HUDEP-2 (cell line): ENCODE data around the gene NID2.

ENCODE experiments used
- DNase-seq, 76 experiments: peaks; one replicate each; lab custom pipeline; 2025; ENCODE audit not compliant: unreplicated experiment in 76 of 76; lab: John Stamatoyannopoulos, UW

NID2 gene

DNA sequence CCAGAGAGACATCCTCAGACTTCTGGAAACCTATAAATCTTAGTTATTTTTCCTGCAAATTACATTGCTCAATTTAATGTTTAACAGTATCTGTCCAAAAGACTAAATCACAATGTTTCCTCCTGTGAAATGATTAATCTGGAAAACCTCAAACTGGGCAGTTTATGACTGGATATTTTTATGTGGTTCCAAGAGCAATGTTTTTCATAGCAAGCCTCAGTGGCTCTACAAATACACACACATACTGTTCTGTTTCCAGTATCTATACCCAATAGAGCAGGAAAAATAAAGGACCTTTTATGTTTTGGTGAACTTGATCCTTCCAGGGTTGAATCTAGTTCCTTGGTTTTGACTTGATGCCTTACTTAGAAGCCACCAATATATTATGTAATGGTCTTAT is 9.2 kb downstream of the NID2 start:
- DNase-seq = no peak

DNA sequence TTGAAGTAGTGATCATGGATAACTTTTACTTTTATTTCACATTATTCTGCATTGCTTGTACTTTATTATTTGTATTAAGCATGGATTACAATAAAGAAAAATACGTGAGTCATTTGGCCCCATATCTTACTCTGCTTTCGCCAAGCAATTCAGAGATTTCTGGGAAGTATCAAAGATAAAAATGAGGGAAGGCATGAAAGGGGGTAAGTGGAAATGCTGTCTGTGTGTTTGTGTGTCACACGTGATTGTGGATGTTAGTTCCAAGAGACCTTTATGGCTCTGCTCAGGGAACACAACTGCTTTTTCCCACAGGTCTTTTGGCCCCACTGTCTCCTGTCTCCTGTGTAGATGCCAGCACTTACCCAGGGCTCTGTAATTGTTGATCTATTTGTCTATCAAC is 10.5 kb downstream of the NID2 start:
- no peak for DNase-seq

DNA sequence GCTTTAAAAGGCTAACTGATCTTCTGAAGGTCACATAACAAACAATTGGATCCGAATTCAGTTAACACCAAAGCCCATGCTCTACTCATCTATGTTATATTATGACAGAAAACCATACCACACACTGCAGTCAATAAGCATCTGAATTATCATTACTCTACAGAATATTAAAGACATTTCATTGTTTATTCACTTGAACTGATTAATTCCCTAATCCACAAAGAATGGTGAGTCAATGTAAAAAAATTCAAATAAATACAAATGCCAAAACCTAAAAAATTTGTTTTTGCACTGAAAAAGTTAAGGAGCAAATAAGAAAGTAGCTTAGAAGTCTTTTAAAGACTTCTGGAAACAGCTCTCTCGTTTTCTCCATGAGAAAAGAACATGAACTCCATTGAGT is 13.7 kb downstream of the NID2 start:
- no peak for DNase-seq

DNA sequence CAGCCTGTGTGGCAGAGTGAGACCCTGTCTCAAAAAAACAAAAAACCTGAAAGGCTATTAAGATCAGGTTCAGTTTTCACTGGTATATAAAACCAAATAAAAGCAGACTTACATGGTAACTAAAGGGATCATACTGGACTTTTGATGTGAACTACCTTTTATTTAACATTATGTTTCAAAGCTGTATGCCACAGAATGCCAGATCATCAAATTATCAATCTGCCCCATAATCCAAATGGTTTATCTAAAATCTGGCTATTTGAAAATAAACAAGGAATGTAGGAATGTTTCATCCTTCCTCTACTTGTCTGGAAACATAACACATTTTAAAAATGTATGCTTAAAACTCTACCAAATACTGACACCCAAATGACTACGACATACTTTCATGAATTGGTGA is 14.2 kb downstream of the NID2 start:
- DNase-seq = no peak

DNA sequence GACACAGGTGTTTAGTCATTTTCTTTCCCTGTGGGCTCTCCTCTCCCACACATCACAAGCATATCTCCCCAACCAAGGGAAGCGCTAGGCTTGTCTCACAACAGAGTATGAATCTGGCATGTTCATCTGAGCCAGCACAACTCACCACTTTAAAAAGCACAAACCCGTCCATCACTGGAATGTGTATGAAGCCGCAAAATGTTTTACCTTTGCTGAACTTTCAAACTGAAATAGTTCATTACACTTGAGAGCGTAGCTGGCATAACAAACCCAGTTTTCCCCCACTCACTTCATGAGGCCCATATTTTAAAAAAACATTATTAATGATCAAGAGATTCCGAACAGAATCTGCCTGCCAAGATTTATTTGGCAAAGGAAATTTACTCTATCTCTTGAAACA is 15.8 kb downstream of the NID2 start:
- DNase-seq = no peak

DNA sequence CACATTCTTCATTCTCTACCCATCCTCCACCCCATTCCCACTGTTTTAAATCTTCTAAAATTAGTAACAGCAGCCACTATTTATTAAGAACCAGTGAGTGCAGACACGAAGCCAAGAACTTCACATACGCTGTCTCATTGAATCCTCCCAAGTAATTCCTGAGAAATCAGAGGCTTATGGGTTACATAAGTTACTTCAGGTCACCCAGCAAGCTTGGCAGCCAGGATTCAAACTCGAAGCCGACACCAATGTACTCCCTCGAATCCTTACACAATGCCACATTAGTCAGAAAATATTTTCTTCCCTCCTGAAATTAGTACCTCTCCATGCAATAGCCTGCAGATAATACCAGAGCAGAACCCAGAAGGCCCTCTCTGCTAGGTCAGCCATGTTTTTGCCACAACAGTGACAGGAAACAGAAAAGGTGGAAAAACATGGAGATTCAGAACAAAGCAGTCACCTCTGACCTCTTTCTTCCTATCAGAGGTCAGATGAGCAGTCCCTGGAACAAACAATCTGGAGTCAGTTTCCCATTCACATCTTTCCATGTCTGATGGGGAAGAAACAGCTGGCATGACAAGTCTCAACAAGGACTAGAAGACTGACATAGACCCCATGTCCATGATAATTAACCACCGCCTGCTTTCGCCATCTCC is 16.4 kb downstream of the NID2 start:
- no peak for DNase-seq

DNA sequence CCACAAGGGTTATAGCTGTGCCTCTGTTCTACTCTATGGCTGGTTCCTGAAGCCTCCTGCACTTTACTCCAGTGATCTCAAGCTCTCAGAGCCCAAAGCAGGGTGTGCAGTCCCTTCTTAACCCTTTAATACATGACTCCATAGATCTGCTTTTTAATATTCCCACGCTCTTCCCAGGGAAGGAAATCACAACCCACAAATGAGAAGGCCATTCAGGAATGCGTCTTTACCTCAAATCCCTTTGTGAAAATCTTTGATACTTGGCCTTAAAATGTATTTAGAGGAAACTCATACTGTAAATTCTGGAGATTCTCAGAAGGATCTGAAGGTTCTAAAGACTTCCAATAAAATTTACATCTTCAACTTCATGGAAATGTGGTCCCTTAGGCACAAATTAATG is 17.0 kb downstream of the NID2 start:
- no peak for DNase-seq

DNA sequence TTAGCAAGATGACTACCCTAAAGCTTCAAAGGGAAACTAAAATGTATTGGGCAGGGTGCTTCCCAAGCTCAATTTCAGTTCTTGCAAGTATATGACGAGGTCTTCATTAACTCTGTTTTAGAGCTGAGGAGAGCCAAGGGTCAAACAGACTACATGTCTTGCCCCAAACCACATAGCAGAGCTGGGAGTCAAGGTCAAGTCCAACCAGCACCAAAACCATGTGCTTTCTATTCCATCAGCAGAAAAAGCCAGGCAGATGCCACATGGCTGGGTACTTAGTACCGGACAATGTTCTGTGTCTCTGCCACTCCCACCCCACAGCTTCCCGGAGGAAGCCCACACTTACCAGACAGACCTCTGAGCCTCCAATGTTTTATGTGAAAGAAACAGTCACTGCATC is 17.6 kb downstream of the NID2 start:
- DNase-seq = no peak

DNA sequence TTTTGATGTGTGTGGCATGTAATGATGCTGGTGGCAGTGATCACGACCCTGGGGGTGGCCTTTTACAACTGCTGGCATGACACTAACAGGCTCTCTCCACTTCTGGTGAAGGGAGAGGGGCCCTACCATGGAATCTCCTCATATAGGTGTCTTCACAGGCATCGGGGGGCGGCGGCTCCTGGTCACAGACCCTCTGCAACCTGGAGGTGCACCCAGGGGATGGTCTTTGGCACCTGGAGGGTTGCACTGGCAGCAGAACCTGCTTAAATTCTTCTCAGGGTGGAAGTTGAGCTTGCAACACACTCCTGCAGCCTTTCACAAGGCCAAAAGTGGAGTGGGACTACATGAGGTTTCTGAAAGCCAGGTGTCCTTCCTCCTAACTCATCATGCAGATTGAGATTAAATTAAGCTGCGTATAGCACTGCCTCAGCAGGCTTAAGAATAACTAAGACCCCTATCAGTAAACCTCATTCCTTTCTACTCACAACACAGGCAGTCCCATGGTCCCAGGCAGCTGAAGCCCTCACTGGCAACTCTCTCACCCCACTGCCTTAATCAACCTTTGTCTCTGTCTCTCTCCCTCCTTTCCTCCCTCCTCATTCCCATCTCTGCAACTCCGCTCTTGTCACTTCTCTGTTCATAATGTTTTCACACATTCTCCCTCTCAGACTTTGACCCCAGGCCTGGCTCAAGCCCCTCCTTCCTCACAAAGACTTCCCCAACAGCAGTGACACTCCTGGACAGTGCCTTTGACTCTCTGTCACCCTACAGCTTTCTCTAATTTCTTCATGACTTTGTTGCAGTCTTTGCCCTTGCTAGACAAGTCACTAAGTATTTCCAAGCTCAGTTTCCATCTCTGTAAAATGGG is 18.9 kb downstream of the NID2 start:
- no peak for DNase-seq

DNA sequence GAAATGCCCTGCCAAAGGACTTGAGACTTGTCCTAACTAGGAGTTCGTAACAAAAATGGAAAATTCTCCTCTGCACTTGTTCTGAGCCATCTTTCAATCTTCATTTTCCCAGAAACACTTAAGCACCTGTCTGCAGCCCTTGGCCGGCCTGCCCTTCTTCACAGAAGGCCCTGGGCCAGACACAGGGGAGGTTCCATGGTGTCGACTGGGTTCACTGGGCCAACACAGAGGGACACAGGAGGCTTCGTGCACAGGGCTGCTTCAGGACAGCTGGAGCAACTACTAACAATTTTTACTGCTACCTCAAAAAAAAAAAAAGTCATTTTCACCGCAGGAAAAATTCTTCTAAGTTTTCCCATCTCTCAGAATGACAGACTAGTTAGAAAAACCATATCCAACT is 19.6 kb downstream of the NID2 start:
- no peak for DNase-seq

DNA sequence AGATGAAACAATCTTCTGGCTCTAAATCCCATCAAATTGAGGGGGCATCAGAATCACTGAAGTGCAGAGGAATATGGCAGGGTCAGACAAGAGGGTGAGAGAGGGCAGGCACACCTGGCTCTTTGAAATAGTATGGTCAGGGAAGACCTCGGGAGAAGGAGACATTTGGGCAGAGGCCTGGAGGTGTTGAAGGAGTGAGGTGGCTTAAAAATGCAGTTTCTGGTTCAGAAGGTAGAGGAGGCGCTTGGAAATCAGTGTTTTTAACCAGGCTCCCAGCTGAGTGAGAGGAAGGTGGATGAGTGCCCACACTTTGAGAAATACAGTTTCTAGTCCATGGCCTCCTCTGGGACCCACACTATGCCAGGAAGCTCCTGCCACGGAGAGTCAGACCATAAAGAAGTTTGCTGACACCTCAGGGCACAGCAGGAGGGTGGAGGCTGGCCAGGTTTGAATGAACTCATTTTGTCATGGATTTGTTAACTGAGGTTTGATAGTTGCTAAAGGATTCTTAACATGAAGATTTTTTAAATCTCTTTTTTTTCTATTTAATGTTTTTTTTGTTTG is 20.1 kb downstream of the NID2 start:
- DNase-seq = no peak

DNA sequence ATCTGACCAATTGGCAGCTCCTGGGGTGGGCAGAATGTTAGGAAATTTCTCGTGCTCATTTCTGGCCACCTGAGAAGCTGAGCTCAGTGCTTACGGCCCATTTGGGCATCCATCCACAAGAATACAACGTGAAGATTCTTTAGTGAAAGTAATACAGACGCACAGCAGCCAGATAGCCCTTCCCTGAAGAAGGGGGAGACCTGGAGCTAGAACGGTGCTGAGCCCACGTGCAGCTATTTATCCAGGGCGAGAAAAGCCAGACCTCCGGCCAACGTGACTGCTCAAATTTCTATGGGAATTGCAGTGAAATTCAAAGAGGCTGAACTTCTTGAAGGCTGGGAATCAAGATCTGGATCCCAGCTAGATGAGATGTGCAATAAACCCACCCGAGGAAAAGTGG is 20.7 kb downstream of the NID2 start:
- DNase-seq = no peak

DNA sequence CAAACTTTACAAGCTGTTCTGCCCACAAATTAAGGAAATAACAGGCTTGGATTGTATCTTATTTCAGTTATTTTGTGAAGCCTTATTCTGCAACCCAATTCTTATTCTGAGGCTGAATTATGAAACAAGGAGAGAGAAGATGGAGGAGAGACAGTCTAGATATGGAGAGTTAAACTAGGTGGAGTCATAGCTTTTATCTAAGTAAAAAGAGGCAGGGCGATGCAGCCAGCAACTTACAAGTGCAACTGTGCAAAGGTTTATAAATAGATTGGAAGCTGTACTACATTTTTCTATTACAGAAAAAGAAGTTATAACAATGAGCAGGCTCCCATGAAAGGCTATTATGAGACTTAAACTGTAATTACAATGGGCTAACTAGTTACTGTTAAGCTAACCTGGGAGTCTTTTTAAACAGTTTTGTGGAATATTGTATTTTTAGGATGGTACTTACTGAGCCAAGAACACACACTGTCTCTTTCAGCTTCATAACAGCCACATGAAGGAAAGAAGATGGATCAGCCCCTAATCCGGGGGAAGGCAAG is 22.4 kb downstream of the NID2 start:
- peak in 1 of 76 experiments; percentile 1 for DNase-seq

DNA sequence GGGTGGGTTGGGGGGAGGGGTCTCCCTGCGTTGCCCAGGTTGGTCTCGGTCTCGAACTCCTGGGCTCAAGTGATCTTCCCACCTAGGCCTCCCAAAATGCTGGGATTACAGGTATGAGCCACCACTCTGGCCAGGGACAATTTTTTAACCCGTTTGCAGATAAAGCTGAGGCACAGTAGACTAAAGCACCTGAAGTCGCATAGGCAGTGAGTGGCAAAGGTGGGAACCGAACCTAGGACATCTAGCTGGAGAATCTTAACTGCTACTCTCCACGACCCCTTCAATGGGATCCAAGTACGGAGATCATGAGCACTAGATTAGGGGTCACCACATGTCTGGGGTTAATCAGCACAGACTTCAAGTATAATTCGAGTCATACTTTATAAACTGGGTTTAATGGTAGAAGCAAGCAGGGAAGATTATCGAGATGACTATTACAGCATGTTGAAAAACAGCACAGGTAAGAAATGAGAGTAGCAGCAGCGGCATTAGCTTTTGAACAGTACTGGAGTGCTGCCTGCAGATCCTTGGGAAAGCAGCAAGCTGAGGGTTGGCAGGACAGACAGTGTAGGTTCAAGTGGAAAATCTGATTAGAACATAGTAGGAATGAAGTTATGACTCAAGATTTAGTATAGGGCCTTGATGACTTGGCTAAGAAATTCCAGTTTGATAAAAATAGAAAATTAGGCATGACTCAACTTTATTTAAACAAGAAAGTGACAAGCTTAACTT is 23.9 kb downstream of the NID2 start:
- DNase-seq = no peak

DNA sequence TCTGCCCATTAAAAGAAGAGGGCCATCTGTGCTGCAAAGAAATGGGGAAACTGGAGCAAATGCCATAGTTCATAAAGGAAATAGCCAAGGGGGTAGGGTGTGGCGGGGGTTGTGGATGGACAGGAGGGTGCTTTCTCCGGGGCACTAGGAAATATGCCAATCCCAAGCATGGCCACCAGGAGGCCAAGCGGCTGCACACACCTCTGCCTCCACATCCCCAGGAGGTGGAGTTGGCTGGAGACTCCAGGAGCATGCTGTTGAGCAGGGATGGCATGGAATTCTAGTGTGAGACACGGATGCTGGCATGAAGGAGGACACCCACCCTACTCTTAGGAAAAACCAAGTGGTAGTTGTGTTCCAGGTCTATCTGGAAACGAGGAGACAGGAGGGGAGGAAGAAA is 25.2 kb downstream of the NID2 start:
- peak in 14 of 76 experiments; percentile 4 to 27 (median 9) for DNase-seq

DNA sequence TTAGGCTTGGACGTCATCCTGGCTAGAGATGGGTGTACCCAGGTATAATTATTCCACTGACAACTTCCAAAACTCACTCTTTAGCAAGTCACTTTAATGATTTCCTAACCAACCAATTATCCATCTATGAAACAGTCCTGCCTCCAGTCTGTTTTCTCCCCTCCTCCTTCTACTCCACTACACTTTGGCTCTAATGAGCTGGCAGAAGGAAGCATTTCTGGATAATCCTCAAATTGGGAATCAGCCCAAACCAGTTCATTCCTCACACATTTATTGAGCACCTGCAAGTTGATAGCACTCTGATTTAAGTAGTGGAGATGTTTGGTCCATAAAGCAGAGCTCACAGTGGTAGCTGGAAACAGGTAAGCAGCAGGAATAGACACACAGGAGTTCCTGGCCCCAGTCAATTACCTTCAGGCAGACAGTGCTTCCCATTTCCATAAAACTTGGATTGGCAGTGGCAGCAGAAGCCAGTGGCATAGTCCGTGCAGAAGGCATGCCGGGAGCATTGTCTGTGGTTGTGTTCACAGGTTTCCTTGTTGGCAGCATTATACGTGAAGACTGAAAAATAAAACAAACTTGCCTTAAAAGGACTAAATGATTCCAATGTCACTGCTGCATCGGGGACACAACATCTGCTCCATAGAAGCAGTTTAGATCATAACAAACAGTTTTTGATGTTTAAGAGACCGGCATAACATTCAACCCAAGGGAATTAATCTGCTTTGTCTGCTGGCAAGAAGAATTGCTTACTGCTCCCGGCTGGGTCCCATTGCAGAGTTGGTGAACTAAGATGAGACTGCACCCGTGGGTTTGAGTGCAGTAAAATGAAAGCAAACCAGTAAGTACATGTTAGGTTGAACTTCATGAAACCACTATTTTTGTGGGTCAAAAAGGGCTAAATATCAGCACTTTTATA is 26.2 kb downstream of the NID2 start:
- no peak for DNase-seq

DNA sequence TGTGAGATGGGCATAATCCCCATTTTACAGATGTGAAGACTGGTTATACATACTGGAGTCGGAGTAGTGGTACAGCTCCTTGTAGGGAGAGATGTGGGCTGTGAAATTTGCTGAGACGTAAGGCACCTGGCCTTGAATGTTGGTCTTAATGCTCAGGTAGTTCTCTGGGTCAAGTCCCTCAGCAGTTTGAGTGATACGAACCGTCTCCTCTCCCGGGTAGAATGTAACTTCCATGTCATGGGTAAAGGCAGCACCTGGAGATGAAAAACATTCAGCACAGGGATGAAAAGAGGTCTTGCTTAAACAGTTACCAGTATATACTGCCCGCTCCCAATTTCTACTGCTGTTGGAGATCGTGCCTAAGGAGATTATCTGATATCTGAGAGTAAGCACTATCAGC is 28.3 kb downstream of the NID2 start:
- no peak for DNase-seq

DNA sequence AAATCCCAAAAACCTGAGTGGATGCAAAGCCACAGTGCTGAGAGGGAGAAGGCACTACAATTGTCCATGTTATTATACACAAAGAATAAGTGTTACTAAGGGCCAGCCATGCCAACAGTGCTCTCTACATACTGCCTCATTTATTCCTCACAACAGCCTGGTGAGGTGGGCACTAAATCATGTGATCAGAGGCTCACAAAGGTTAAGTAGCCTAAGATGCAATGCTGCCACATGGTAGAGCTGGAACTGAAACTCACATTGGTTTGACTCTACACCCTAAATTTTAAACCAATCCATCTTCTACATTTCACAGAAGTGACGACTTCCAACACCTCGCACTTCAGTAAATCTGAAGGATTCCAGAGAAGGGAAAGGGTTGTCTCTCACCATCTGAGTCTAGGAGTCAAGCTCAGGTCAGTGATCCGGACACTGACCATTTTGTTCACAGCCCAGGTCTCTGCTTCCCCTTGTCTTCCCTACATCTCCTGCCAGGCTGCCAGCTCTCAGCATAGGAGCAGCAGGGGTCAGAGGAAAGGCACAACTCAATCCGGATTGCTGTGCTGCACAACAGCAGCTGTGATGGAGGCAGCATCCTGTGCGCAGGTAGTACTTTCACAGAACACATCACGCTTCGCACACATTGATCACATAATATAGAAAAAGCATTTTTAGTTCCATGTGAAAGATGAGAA is 29.6 kb downstream of the NID2 start:
- no peak for DNase-seq

DNA sequence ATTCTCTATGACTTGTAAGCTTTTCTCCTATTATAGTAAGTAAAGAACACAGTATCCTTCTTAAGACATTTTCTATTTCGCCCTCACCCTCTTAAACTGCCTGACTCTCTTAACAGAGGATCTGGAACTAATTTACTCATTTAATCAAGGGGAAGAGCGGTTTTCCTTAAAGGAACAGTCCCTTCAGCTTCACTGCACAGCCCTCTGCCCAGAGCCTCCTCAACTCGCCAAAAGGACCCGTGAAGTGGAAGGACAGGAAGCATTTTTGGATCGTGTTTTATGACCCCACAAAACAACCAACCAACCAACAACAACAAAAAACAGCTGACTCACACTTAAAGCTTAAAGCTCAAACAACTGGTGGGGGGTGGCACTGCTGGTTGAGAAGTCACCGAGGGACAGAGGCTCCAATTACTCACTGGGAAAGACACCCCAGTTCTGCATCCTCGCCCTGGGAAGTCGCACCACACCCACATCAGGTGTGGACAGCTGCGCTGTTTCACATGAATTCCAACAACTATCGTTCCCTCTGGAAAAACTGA is 35.7 kb downstream of the NID2 start:
- no peak for DNase-seq
